T-cell (primary cell): ENCODE measurements around the gene FRG1. TPM values are rescaled to one million over a fixed set of nuclear protein-coding genes. Genes with fewer than 3 reads are reported as not detected.
"Not testable (repeated sequence)": the region's sequence is repeated elsewhere in the genome, so short reads cannot be mapped to it uniquely, and the experiment has no call there.

ENCODE experiments used
- ATAC-seq, 4 experiments: fragments of 200-7000 bp in 3 of 4; fragments of 150-1000 bp in 1 of 4; cut with Tn5 transposase; replicated peaks in 1 of 4; 1 replicate in 3 of 4; 2 replicates in 1 of 4; pipeline ENCODE4 v1.10.0; 2021; ENCODE audit warnings: moderate library complexity in 3 of 4, mild to moderate bottlenecking in 2 of 4, moderate number of reproducible peaks in 1 of 4
- CTCF ChIA-PET, 2 donors: fragments of 300-600 bp; sonication (Branson Sonifier 250); formaldehyde crosslinking; loops; one replicate each; lab custom pipeline; 2022; ENCODE audit warnings: antibody characterized with exemption in 2 of 2; lab: Charles Lee
- POLR2A ChIA-PET, 2 donors: fragments of 300-600 bp; sonication (Branson Sonifier 250); formaldehyde crosslinking; loops; one replicate each; lab custom pipeline; 2022; ENCODE audit warnings: antibody characterized with exemption in 2 of 2; lab: Charles Lee
- DNase-seq, 35 experiments: peaks; one replicate each; pipeline versions ENCODE4 v3.0.0 to v3.0.0-alpha.2; 2013 to 2023
- H3K27ac ChIP-seq: one replicate; pipeline ENCODE4 v1.5.1; 2013; ENCODE audit warnings: low read length
- H3K27me3 ChIP-seq, 2 experiments: replicated peaks in 1 of 2; 1 replicate in 1 of 2; 2 replicates in 1 of 2; pipeline versions ENCODE4 v1.6.1 to v1.7.0; 2013; ENCODE audit warnings: low read length in 1 of 2, mixed read lengths in 1 of 2; ENCODE audit not compliant: control insufficient read depth in 2 of 2, insufficient read depth in 2 of 2; ENCODE audit errors: extremely low read depth in 1 of 2
- H3K36me3 ChIP-seq, 2 donors: 1 replicate in 1 of 2; 2 replicates in 1 of 2; pipeline versions ENCODE4 v1.6.1 to v1.7.0; 2013; ENCODE audit warnings: low read length in 1 of 2; ENCODE audit not compliant: control insufficient read depth in 2 of 2, insufficient read depth in 1 of 2; ENCODE audit errors: extremely low read depth in 1 of 2
- H3K4me1 ChIP-seq, 2 experiments: 1 replicate in 1 of 2; 2 replicates in 1 of 2; pipeline versions ENCODE4 v1.6.1 to v1.7.0; 2013; ENCODE audit warnings: low read length in 2 of 2, mixed read lengths in 1 of 2; ENCODE audit not compliant: insufficient read depth in 2 of 2, control insufficient read depth in 1 of 2; ENCODE audit errors: extremely low read depth in 1 of 2
- H3K4me3 ChIP-seq, 2 donors: 1 replicate in 1 of 2; 2 replicates in 1 of 2; pipeline versions ENCODE4 v1.5.1 to v1.7.0; 2013; ENCODE audit warnings: mild to moderate bottlenecking in 2 of 2, low read length in 1 of 2, moderate library complexity in 1 of 2; ENCODE audit not compliant: control insufficient read depth in 1 of 2; ENCODE audit errors: extremely low read depth in 1 of 2
- H3K9me3 ChIP-seq: 2 replicates; pipeline ENCODE4 v1.7.0; 2013
- H3K27ac Mint-ChIP-seq, 2 donors: one replicate each; pipeline ENCODE4 v1.8.0; 2020 to 2021; ENCODE audit warnings: mild to moderate bottlenecking in 2 of 2, mixed read lengths in 2 of 2
- H3K27me3 Mint-ChIP-seq, 2 donors: one replicate each; pipeline ENCODE4 v1.8.0; 2021 to 2022; ENCODE audit warnings: mixed read lengths in 2 of 2
- H3K36me3 Mint-ChIP-seq: one replicate; pipeline ENCODE4 v1.8.0; 2021; ENCODE audit warnings: mixed read lengths
- H3K4me1 Mint-ChIP-seq, 3 donors: one replicate each; pipeline ENCODE4 v1.8.0; 2020 to 2022; ENCODE audit warnings: mixed read lengths in 3 of 3, mild to moderate bottlenecking in 1 of 3
- H3K4me3 Mint-ChIP-seq, 3 donors: one replicate each; pipeline ENCODE4 v1.8.0; 2020 to 2022; ENCODE audit warnings: mild to moderate bottlenecking in 3 of 3, mixed read lengths in 3 of 3, moderate library complexity in 3 of 3
- H3K9me3 Mint-ChIP-seq, 3 donors: one replicate each; pipeline ENCODE4 v1.8.0; 2020 to 2022; ENCODE audit warnings: mixed read lengths in 3 of 3
- WGBS: methylation state at CpG from one replicate; pipeline ENCODE4 v1.1.5; 2013; ENCODE audit warnings: missing lambda C conversion rate; ENCODE audit not compliant: insufficient coverage; 5-methylcytosine and 5-hydroxymethylcytosine counted together
- total RNA-seq, 35 experiments: library from RNA in 6 of 35; stranded (reverse) in 6 of 35; fragments of 120-200 nt in 1 of 35; gene quantifications; one replicate each; pipeline versions ENCODE4 v1.2.1 to v1.2.4 and lab custom pipeline; 2013 to 2026

The FRG1 gene
- total RNA-seq, 5 donors from 2014 or later (not counting 1 experiment from before 2014, with no cell fraction given): 42.4 to 52.9 (median 49.1) TPM

DNA sequence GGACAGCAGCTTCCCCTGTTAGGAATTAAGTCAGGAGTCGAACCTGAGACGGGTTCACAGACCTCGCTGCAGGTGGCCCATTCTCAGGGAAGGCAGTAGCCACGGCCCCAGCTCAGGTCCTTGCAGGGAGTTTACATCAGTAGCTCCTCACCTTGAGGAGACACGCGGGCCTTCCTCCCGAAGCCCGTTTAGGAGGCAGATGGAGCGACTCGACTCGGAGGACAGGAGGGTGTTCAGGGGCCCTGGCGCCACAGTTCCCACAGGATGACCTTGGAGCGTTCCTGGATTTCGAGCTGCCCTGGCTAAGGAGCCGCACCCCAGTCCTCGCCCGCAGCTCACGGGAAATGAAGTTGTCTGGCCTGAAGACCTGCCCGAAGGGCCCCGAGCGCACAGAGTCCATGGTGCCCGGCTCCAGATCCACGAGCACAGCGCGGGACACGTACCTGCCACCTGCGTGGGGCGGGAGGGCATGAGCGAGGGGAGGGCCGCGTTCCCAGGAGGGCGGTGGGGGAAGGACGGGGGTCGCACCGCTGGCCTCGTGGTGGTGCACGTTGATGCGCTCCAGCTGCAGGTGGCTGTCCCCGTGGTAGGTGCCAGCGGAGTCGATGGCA lies 43.3 kb downstream of the FRG1 start:
- H3K9me3 Mint-ChIP-seq: not testable (repeated sequence)
- 91% methylated on average over 9 of the region's 41 CpGs for WGBS

GRCh38 chr4:189984661-189985060 lies 44.0 kb downstream of the FRG1 start:
- CTCF ChIA-PET, H3K4me1 Mint-ChIP-seq, H3K4me3 Mint-ChIP-seq, DNase-seq, H3K9me3 Mint-ChIP-seq, H3K27me3 Mint-ChIP-seq, H3K27me3 ChIP-seq, H3K4me1 ChIP-seq, POLR2A ChIA-PET, H3K27ac Mint-ChIP-seq, H3K27ac ChIP-seq, H3K36me3 Mint-ChIP-seq, H3K9me3 ChIP-seq, ATAC-seq, H3K4me3 ChIP-seq, H3K36me3 ChIP-seq: not testable (repeated sequence)
- 60% methylated on average over 2 of the region's 31 CpGs for WGBS

More for the DNA sequence above, 43.3 kb downstream of the FRG1 start:
- H3K27ac ChIP-seq, H3K27me3 ChIP-seq, ATAC-seq, H3K36me3 Mint-ChIP-seq, H3K27me3 Mint-ChIP-seq, H3K4me1 Mint-ChIP-seq, H3K27ac Mint-ChIP-seq, H3K9me3 ChIP-seq, H3K4me3 ChIP-seq, H3K4me1 ChIP-seq, CTCF ChIA-PET, H3K4me3 Mint-ChIP-seq, POLR2A ChIA-PET, DNase-seq, H3K36me3 ChIP-seq: not testable (repeated sequence)

GRCh38 chr4:189985651-189986243 lies 45.1 kb downstream of the FRG1 start:
- H3K4me1 ChIP-seq, ATAC-seq, H3K27me3 ChIP-seq, POLR2A ChIA-PET, H3K9me3 Mint-ChIP-seq, H3K36me3 Mint-ChIP-seq, H3K36me3 ChIP-seq, H3K27me3 Mint-ChIP-seq, H3K4me3 ChIP-seq, H3K27ac ChIP-seq, DNase-seq, CTCF ChIA-PET, H3K9me3 ChIP-seq, H3K4me3 Mint-ChIP-seq, H3K27ac Mint-ChIP-seq, H3K4me1 Mint-ChIP-seq: not testable (repeated sequence)
- no CpG with 5 or more reads among the region's 4 CpGs for WGBS

DNA sequence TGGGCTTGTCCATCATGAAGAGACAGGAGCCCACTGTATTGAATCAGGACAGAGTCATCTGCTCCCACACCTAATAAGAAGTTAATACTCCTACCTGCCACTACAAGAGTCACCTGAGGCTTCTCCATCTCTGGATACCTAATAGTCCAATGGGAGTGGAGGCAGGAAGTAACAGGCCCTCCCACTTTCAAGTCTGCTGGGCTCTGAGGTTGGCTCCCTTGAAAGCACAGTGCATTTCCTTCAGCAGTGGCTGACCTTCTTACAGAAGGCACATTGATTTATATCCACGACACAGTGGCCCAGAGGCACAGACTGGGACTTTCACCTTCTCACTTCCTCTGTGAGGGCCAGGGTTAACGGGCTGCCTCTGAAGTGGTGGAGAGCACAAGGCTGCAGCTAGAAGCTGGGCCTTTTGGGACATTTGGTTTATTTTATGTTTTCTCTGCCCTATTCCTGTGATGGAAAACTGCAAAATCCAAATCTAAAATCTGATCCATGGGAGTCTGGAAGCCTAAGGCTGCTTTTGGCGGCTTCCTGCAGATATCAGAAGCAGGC lies 48.3 kb downstream of the FRG1 start:
- H3K4me1 Mint-ChIP-seq: no peaks in the 10 kb centered on the region
- no CpG with 5 or more reads among the region's 3 CpGs for WGBS
- no peaks in the 10 kb centered on the region for H3K4me1 ChIP-seq
- H3K36me3 ChIP-seq: no peaks in the 10 kb centered on the region
- no peak for DNase-seq
- H3K27me3 ChIP-seq: no peaks in the 10 kb centered on the region
- no peak overlapping the region for H3K4me3 Mint-ChIP-seq
- CTCF ChIA-PET: no interaction called here
- no peaks in the 10 kb centered on the region for H3K9me3 Mint-ChIP-seq
- H3K9me3 ChIP-seq: no peaks in the 10 kb centered on the region
- H3K4me3 ChIP-seq: no peak overlapping the region
- no peaks in the 10 kb centered on the region for H3K36me3 Mint-ChIP-seq
- no peak for ATAC-seq
- peaks cover 3 to 4% of the 10 kb centered on the region in 2 donors for H3K27me3 Mint-ChIP-seq
- no peak overlapping the region for H3K27ac ChIP-seq
- no peak overlapping the region for H3K27ac Mint-ChIP-seq
- POLR2A ChIA-PET: no interaction called here

DNA sequence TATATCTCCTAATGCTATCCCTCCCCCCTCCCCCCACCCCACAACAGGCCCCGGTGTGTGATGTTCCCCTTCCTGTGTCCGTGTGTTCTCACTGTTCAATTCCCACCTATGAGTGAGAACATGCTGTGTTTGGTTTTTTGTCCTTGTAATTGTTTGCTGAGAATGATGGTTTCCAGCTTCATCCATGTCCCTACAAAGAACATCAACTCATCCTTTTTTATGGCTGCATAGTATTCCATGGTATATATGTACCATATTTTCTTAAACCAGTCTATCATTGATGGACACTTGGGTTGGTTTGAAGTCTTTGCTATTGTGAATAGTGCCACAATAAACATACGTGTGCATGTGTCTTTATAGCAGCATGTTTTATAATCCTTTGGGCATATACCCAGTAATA lies 49.3 kb downstream of the FRG1 start:
- H3K27me3 ChIP-seq, ATAC-seq, H3K27ac Mint-ChIP-seq, H3K4me1 ChIP-seq, H3K36me3 ChIP-seq, H3K4me3 Mint-ChIP-seq, H3K9me3 ChIP-seq, H3K4me1 Mint-ChIP-seq, DNase-seq, H3K27me3 Mint-ChIP-seq, H3K36me3 Mint-ChIP-seq, H3K4me3 ChIP-seq, POLR2A ChIA-PET, H3K9me3 Mint-ChIP-seq, CTCF ChIA-PET, H3K27ac ChIP-seq: not testable (repeated sequence)
- no CpG with 5 or more reads among the region's 3 CpGs for WGBS

Other genes starting within 250 kb of the FRG1 start
- gene FRG2, start 86.4 kb downstream of the FRG1 start, total RNA-seq: not detected
- gene DBET, start 123.6 kb downstream of the FRG1 start, total RNA-seq: under 1 TPM in 1 of 5 donors, not detected in 4; 0.09 TPM
- gene DUX4, start 232.9 kb downstream of the FRG1 start, total RNA-seq: not detected